ENCODE measurements around the gene RTBDN.

The RTBDN gene

DNA sequence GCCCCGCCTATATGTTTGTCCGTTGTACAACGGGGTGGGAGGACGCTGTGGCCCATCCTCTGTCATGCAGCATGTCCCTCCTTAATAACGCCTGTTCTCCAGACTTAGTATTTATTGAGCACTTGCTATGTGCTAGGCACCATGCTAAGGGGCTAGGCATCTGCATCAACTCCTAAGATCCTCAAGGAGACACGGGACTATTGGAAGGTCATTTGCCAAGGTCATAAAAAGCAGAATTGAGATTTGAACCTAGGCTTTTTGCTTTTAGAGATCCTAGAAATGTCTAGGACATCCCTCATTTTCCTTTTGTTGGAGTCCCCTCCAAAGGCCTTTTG lies 2.1 kb upstream of the RTBDN start:
- no peak for TF ChIP-seq CTCF (IDR thresholded peaks at IDR 0.05; ENCODE audit: low read depth, low read length, missing control alignments)
- no peak overlapping the region for H3K4me3 ChIP-seq (ENCODE audit: low read depth, low read length)
- in situ Hi-C loops (cut with HindIII; ENCODE audit: low sequenced_read_pairs): no loop called here
- no peak for DNase-seq (ENCODE audit: low read depth)

- DNase-seq (ENCODE audit: low read depth): no peak
- in situ Hi-C loops (cut with HindIII; ENCODE audit: low sequenced_read_pairs): no loop called here
- no peak overlapping the region for H3K4me3 ChIP-seq (ENCODE audit: low read depth, low read length)
- TF ChIP-seq CTCF (IDR thresholded peaks at IDR 0.05; ENCODE audit: low read depth, low read length, missing control alignments): no peak
These were observed 788 bp upstream of the RTBDN start for GRCh38 chr19:12834976-12835757.

- peak overlapping the region; percentile 48 for H3K4me3 ChIP-seq (ENCODE audit: low read depth, low read length)
- no peak for DNase-seq (ENCODE audit: low read depth)
- in situ Hi-C loops (cut with HindIII; ENCODE audit: low sequenced_read_pairs): no loop called here
- TF ChIP-seq CTCF (IDR thresholded peaks at IDR 0.05; ENCODE audit: low read depth, low read length, missing control alignments): no peak
These were observed 427 bp downstream of the RTBDN start for GRCh38 chr19:12833738-12834565.

DNA sequence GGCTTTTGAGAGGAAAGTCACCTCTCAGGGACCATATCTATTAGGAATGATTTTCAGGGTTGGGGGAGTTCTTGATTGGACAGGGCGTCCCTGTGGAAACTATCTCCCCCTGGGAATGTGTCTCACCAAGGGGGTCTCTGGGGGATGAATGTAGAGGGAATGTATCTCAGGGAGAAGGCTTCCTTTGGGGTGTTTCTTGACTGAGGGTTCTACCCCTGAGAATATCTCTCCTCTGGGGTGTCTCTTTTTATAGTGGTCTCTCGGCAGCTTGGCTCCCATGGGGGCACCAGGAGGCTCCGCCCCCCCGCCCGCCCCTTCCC lies 1.0 kb downstream of the RTBDN start:
- no peak for TF ChIP-seq CTCF (IDR thresholded peaks at IDR 0.05; ENCODE audit: low read depth, low read length, missing control alignments)
- in situ Hi-C loops (cut with HindIII; ENCODE audit: low sequenced_read_pairs): no loop called here
- H3K4me3 ChIP-seq (ENCODE audit: low read depth, low read length): no peak overlapping the region
- no peak for DNase-seq (ENCODE audit: low read depth)

- no peak for DNase-seq (ENCODE audit: low read depth)
- no peak overlapping the region for H3K4me3 ChIP-seq (ENCODE audit: low read depth, low read length)
- TF ChIP-seq CTCF (IDR thresholded peaks at IDR 0.05; ENCODE audit: low read depth, low read length, missing control alignments): no peak
- in situ Hi-C loops (cut with HindIII; ENCODE audit: low sequenced_read_pairs): no loop called here
These were observed 5.9 kb downstream of the RTBDN start for GRCh38 chr19:12828494-12828893.

GRCh38 chr19:12825254-12826131 lies 8.9 kb downstream of the RTBDN start:
- no peak for DNase-seq (ENCODE audit: low read depth)
- H3K4me3 ChIP-seq (ENCODE audit: low read depth, low read length): no peak overlapping the region
- in situ Hi-C loops (cut with HindIII; ENCODE audit: low sequenced_read_pairs): no loop called here
- peak; percentile 38 for TF ChIP-seq CTCF (IDR thresholded peaks at IDR 0.05; ENCODE audit: low read depth, low read length, missing control alignments)

All from astrocyte of the cerebellum (primary cell).